8988T (cell line): ENCODE data around the gene SYNGAP1.
"Not testable (repeated sequence)": the region's sequence is repeated elsewhere in the genome, so short reads cannot be mapped to it uniquely, and the experiment has no call there.

Source experiments
- DNase-seq: peaks from one replicate; pipeline ENCODE4 v3.0.0; 2011

SYNGAP1 gene

DNA sequence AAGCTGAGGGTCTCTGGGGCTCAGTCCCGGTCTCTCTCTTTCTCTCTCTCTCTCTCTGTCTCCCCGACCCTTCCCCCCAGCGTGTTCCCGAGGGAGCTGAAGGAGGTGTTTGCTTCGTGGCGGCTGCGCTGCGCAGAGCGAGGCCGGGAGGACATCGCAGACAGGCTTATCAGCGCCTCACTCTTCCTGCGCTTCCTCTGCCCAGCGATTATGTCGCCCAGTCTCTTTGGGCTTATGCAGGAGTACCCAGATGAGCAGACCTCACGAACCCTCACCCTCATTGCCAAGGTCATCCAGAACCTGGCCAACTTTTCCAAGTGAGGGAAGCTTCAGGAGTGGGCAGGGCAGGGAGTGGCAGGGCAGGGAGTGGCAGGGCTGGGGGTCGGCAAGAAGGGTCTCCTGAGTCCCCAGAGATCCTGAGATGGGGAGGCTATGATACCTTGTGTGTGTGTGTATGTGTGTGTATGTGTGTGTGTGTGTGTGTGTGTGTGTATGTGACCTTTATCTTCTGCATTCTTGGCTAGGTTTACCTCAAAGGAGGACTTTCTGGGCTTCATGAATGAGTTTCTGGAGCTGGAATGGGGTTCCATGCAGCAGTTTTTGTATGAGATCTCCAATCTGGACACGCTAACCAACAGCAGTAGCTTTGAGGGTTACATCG, 20.9 kb downstream of the SYNGAP1 start:
- no peak for DNase-seq

DNA sequence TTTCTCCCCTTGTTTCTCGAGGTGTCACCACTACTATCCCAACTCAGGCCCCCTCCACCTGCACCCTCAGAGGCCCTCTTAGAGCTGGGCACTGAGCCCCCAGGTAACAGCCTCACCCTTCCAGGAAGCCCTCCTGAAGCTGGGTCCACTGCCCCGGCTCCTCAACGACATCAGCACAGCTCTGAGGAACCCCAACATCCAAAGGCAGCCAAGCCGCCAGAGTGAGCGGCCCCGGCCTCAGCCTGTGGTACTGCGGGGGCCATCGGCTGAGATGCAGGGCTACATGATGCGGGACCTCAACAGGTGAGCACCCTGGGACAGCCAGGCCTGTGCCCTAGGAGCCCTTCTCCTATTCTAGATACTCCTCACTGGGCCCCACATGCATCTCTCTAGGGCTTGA, 21.6 kb downstream of the SYNGAP1 start:
- DNase-seq: no peak

DNA sequence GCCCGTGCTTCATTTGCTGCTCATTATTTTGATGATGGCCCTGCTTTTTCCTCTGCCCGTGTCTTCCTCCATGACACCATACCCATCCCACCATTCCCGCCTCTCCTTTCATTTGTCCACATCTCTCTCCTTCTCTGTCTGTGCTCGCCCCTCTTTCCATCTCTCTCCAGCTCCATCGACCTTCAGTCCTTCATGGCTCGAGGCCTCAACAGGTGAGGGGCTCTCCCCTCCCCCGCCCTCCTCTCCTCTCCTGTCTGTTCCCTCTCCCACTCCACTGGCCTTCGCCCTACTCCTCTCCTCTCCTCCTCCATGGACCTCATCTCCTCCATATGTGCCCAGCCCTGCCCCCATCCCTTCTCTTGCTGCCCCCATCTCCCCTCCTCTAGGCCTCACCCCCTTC, 22.4 kb downstream of the SYNGAP1 start:
- DNase-seq: no peak

DNA sequence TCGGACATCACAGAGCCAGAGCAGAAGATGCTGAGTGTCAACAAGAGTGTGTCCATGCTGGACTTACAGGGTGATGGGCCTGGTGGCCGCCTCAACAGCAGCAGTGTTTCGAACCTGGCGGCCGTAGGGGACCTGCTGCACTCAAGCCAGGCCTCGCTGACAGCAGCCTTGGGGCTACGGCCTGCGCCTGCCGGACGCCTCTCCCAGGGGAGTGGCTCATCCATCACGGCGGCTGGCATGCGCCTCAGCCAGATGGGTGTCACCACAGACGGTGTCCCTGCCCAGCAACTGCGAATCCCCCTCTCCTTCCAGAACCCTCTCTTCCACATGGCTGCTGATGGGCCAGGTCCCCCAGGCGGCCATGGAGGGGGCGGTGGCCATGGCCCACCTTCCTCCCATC, 23.2 kb downstream of the SYNGAP1 start:
- DNase-seq: no peak

DNA sequence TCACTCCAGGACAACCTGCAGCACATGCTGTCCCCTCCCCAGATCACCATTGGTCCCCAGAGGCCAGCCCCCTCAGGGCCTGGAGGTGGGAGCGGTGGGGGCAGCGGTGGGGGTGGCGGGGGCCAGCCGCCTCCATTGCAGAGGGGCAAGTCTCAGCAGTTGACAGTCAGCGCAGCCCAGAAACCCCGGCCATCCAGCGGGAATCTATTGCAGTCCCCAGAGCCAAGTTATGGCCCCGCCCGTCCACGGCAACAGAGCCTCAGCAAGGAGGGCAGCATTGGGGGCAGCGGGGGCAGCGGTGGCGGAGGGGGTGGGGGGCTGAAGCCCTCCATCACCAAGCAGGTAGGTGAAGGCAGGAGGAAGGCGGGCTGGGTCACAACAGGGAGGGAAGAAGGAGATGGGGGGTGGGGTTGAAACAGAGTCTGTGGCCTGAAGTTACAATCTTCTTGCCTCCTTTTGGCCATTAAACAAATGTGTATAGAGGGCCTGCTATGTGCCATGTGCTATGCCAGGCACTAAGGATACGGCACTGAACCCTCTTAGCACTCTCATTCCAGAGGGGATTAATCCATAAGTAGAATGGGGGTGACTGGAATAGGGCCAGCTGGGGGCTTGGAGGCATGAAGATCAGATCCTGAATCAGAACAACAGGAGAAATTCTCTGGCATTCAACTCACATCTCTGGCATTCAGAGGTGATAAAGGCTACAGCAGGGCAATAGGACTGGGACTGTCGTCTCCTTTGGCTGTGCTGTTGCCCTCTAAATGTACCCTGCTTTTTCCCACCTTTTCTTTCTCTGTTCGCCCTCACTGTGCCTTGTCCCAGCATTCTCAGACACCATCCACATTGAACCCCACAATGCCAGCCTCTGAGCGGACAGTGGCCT, 24.0 kb downstream of the SYNGAP1 start:
- DNase-seq: no peak

DNA sequence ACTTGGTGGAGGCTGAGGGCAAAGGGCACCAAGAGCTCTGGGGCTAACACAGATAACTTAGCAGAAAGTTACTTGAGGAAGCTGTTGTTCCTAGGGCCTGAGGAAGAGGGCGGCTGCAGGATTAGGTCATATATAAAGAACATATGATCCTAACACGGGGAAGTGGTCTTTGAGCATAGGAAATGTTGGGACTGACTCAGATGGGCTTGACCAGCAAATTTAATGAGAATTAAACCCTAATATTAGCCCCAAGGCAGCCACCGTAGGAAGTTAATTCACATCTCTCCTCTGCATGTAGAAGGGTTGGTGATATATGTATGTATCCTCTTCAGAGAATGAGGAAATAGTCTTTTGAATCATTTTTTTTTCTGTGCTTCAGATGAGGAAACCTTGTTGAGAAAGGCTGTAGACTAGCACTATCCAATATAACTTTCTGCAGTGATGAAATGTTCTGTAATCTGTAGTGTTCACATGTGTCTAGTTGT, 25.3 kb downstream of the SYNGAP1 start:
- DNase-seq: no peak

GRCh38 chr6:33446356-33446755, 26.5 kb downstream of the SYNGAP1 start:
- no peak for DNase-seq

GRCh38 chr6:33450434-33450833, 30.6 kb downstream of the SYNGAP1 start:
- DNase-seq: peak; percentile 17

- DNase-seq: peak; percentile 24
Observed at GRCh38 chr6:33451606-33452005, 31.7 kb downstream of the SYNGAP1 start.

DNA sequence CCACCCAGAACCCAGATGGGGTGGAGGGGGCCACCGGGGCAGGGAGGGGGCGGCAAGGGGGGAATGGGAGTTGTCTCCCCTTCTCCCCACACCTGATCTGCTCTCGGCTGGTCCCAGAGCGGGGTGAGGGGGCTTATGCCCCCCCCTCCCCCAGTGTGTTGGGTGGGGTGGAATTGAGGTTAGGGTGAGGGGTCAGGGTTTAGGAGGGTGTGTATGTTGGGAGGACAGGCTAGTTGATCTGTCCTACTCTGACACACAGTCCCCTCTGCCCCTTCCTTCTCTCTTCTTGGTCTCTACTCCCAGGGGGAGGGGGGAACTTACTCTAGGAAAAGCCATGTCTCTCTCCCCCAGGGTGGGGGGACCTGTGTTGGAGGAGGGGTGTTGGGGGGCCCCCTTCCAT, 32.6 kb downstream of the SYNGAP1 start:
- DNase-seq: peak; percentile 25

GRCh38 chr6:33453393-33454008, 33.6 kb downstream of the SYNGAP1 start:
- DNase-seq: peak; percentile 23

GRCh38 chr6:33454009-33454946, 34.4 kb downstream of the SYNGAP1 start, which contains the start of gene ZBTB9:
Gene ZBTB9 (plus strand): TSS chr6:33454576. CDS start chr6:33455101, 525 bp downstream.
- peak; percentile 98 for DNase-seq

GRCh38 chr6:33455051-33455450, 35.2 kb downstream of the SYNGAP1 start:
- no peak for DNase-seq

- DNase-seq: no peak
Observed at GRCh38 chr6:33456156-33456555, 36.3 kb downstream of the SYNGAP1 start.

DNA sequence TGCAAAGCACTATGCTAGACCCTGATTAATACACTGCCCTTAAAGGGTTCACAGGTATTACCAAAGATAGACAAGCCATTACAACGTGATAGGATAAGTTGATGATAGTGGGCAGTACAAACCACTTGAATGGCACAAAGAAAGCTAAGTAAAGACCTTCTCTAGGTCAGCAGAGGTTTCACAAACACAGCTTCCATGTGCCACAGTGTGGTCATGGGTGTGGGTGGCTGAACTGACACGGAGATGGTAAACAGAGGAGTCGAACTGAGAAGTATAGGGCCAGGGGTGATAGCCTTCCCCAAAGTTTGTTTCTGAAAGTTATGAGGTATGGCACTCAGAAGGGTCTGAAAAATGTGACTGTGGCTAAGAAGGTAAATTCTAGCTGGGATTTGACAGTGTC, 38.8 kb downstream of the SYNGAP1 start:
- no peak for DNase-seq

- DNase-seq: no peak
Observed at GRCh38 chr6:33459226-33459625, 39.4 kb downstream of the SYNGAP1 start.

DNA sequence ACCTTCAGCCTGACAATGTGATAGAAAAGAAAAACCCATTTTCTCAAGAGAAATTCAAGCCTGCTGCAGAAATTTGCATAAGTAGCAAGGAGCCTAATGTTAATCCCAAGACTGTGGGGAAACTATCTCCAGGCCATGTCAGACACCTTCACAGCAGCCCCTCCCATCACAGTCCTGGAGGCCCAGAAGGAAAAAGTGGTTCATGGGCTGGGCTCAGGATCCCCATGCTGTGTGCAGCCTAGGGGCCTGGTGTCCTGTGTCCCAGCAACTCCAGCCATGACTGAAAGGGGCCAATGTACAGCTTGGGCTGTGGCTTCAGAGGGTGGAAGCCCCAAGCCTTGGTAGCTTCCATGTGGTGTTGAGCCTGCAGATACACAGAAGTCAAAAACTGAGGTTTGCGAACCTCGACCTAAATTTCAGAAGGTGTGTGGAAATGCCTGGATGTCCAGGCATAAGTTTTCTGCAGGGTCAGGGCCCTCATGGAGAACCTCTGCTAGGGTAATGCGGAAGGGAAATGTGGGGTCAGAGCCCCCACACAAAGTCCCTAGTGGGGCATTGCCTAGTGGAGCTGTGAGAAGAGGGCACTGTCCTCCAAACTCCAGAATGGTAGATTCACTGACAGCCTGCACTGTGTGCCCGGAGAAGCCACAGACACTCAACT, 46.3 kb downstream of the SYNGAP1 start:
- DNase-seq: no peak

DNA sequence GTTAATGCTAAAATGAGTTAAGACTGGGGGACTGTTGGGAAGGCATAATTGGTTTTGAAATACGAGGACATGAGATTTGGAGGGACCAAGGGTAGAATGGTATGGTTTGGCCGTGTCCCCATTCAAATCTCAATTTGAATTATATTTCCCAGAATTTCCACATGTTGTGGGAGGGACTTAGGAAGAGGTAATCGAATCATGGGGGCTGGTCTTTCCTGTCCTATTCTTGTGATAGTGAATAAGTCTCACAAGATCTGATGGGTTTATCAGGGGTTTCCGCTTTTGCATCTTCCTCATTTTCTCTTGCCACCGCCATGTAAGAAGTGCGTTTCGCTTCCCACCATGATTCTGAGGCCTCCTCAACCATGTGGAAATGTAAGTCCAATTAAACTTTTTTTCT, 47.2 kb downstream of the SYNGAP1 start:
- DNase-seq: no peak

GRCh38 chr6:33469661-33470060, 49.8 kb downstream of the SYNGAP1 start:
- DNase-seq: no peak

GRCh38 chr6:33477864-33478263, 58.0 kb downstream of the SYNGAP1 start:
- DNase-seq: no peak

GRCh38 chr6:33481192-33481591, 61.3 kb downstream of the SYNGAP1 start:
- no peak for DNase-seq

DNA sequence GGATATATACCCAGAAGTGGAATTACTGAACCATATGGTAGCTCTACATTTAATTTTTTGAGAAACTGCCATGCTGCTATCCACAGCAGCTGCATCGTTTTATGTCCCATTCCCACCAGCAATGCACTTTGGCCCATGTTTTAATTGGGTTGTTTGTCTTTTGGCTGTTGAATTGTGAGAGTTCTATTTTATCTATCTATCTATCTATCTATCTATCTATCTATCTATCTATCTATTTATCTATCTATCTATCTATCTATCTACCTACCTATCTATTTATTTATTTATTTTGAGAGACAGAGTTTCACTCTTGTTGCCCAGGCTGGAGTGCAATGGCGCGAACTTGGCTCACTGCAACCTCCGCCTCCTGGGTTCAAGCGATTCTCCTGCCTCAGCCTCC, 62.8 kb downstream of the SYNGAP1 start:
- DNase-seq: not testable (repeated sequence)
